DMS153 treated with DMSO at 0.1 percent for 48 hours (cell line): ENCODE results near the gene FAM117A.

Experiments used
- DNase-seq: peaks from one replicate; lab custom pipeline; 2025; ENCODE audit not compliant: unreplicated experiment; lab: John Stamatoyannopoulos, UW

The FAM117A gene, protein sequence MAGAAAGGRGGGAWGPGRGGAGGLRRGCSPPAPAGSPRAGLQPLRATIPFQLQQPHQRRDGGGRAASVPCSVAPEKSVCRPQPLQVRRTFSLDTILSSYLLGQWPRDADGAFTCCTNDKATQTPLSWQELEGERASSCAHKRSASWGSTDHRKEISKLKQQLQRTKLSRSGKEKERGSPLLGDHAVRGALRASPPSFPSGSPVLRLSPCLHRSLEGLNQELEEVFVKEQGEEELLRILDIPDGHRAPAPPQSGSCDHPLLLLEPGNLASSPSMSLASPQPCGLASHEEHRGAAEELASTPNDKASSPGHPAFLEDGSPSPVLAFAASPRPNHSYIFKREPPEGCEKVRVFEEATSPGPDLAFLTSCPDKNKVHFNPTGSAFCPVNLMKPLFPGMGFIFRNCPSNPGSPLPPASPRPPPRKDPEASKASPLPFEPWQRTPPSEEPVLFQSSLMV

DNA sequence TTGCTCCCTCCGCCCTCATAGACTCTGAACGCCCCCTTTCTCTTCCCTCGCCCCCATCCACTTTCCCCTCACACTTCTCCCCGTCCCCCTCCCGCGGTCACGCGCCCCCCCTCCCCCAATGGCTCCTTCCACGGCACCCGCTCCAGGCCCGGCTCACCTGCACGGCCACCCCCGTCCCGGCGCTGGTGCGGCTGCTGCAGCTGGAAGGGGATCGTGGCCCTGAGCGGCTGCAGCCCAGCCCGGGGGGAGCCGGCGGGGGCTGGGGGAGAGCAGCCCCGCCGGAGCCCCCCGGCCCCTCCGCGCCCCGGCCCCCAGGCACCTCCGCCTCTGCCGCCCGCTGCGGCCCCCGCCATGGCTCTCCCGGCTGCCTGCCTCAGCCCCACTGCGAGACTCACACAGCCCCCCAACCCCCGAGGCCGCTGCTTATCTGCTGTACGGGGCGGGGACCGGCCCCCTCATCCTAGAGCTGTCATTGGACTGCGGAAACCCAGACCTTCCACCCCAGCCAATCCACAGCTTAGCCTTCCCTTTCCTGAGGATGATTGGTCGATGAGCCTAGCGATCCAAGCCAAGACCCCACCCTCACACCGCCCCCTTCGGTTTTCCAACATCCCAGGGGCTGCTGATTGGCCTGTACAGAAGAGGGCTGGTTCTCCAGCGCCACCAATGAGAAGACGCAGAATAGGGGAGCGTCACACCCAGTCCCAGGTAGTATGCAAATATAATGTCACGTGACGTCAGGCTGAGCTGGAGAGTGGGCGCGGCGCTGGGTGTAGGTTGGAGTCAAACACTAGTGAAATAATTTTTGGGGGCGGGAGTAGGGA, at the start of gene FAM117A:
FAM117A (minus strand) TSS at position 397 of the 824 bp plus-strand sequence; CDS start at position 353, 44 bp downstream.
- DNase-seq, result peak; percentile 100

DNA sequence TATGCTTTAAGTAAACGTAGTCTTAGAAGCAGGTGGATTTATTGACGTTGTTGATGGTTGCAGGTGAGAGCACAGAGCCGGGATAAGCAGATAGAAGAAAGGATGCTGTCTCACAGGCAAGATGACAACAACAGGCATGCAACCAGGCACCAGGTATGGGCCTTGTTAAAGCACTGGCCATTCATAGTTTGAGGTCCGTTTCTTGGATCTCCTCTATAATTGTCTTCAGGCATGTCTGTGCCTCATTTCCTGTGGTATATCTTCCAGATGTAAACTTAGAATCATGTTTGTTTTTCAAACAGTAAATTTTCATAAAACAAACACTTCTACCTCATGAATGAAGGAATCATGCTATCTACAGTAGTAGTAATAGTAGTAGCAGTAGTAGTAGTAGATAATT, 45.1 kb upstream of the FAM117A start:
- no peak for DNase-seq

DNA sequence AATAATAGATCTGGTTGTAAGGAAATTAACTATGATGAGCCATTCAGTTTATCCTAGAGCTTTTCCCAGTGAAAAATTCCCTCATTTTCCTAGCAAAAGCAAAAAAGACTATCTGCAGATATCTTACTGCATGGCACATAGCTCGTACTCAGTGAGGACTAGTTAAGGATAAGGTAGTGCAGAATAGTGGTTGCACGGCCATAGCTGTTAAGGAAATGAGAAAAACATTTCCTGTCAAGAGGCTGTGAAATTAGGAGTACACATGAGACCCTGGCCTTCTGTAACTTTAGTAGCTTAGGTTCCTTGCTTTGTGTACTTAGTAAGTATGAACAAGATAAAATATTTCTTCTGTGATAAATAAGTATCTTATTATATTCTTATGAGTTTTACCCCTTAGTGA, 34.8 kb upstream of the FAM117A start:
- DNase-seq, result no peak

DNA sequence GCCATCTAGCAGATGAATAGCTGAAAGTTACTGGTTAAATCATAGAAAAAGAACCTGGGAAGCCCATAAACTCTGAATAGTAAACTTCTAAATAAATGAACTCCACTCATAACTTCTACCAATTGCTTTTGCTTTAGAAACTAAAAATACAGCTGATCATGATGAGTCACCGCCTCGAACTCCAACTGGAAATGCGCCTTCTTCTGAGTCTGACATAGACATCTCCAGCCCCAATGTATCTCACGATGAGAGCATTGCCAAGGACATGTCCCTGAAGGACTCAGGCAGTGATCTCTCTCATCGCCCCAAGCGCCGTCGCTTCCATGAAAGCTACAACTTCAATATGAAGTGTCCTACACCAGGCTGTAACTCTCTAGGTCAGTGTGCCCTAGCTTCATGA, 34.3 kb upstream of the FAM117A start:
- no peak for DNase-seq

DNA sequence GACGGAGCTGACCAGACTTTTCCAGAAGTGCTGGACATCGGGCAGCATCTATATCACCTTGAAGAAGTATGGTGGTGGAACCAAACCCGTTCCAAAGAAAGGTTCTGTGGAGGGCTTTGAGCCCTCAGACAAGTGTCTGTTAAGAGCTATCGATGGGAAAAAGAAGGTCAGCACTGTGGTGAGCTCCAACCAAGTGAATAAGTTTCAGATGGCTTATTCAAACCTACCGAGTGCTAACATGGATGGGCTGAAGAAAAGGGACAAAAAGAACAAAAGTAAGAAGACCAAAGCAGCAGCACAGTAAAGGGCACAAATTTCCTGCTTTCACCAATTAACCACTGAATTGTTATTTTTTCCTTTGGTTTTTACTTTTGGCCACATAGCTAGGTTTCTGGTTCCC, 31.4 kb upstream of the FAM117A start:
- no peak for DNase-seq

DNA sequence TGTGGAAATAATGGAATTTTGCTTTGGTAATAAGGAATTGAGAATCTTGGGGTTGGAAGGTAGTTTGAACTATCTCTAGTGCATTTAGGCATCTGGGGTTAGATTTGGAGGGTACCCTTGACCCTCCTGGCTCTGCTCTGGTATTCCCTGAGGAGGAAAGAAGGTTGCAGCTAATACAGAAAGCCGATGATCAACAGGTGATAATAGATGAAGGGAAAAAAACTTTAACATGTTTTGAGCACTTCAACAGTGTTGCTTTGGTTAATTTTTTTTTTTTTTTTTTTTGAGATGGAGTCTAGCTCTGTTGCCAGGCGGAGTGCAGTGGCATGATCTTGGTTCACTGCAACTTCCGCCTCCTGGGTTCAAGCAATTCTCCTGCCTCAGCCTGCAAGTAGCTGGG, 29.4 kb upstream of the FAM117A start:
- no peak for DNase-seq

DNA sequence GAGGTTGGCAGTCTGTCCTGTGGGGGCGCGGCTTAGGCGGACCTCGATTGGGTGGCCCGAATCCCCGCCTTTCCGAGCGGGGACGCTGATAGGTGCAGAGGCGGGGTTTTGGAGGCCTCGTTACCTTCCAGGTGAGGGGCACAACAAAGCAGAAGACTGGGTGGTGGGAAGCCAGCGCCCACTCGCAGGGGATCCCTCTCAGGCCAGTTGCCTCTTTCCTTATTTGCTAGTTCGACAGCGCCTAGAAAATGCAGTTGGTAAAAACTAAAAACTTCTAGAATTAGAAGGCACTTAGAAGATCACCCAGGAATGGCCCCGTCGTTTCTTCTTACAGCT, 25.3 kb upstream of the FAM117A start:
- DNase-seq, result no peak

DNA sequence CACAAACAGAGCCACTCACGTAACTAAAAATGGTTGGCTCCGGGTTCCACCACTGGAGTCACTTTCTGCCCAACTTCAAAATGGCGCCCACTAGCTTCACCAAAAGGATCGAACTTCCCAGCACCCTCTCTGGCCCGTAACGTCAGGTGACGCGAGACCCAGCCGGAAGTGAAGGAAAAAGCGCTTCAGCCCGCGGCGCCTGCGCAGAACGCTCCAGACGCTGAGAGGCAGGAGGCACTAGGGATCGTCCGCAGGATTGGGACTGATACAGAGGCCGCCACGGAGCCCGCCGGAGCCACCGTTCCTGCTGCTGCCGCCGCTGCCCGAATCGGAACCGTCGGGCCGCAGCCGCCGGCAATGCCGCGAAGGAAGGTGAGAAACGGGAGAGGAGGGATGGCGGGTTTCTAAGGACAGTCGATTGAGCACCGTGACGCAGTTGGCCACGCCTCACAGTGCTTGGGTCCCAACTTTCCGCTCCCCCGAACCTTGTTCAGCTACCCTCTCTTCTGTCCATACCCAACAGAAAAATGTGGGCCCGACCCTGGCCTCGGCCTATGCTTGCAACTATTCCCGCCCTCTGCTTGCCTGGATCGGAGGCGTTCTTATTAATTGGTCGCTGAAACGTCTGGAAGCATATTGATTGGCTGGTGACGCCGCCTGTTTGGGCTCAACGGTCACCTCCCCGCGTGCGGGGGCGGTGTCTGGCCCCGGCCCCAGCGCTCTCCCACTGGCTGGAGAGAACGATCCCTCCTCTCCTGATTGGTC, 24.7 kb upstream of the FAM117A start, which contains the start of gene KAT7:
KAT7 (plus strand) TSS at position 204 of the 765 bp plus-strand sequence; CDS start at position 358, 154 bp downstream.
- DNase-seq, result peak; percentile 98

DNA sequence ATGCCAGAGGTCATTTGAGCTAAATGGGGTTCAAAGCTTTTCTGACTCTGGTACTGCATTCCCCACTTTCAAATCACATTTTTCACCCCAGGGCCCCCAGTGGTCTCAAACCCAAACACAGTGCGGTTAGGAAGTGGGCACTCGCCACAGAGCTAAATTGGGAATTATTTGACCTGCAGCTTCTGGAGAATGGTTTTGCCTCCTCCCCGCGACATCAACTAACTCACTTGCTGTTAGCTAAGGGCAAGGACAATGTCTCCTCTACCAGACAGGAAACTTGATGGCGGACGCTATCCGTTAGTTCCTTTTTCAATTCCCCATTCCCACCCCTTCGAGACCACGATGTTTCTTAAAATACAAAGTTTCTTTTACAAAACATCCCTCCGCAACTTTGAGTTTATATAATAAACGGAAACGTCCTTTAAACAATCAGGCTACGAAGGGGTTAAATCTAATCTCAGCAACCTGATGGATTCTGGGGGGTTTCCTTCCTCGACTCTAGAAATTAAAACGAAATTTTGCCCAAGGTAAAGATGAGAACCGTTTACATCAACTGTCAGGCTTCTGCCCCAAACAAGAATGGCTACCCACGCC, 24.1 kb upstream of the FAM117A start:
- no peak for DNase-seq

DNA sequence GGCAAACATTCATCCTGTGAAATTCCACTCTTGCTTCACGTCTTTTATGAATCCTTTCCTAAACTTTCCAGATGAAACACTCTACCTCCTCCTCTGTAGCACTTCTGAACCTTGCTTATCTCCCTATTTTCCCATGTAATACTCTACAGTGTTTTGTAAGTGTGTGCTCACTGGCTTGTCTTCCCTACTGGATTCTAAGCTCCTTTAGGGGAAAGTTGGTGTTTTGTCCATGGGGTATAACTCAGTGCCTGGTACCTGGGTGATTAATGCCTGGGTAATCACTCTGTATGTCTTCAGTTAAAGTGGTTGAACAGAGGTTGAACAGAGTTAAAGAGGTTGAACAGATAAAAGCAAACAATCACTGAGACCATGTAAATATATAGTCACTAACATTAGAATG, 20.7 kb upstream of the FAM117A start:
- DNase-seq, result no peak

DNA sequence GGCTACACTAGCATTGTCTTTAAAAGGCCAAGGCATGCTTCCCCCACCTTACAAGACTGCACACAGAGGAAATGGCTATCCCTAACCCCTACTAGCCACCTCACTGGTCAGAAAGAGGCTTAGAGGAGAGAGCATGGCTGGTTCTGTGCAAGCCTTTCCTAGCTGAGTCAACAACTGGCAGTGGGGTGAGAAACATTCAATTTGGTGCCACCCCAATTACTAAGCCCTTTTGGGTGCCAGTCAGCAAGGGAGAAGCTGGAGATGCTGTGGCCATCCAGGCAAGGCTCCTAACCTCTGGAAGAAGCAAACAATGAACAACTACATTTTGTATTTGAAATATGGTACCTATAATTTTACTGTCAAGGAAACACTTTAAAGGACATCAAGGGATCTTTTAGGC, 19.9 kb upstream of the FAM117A start:
- DNase-seq, result no peak

DNA sequence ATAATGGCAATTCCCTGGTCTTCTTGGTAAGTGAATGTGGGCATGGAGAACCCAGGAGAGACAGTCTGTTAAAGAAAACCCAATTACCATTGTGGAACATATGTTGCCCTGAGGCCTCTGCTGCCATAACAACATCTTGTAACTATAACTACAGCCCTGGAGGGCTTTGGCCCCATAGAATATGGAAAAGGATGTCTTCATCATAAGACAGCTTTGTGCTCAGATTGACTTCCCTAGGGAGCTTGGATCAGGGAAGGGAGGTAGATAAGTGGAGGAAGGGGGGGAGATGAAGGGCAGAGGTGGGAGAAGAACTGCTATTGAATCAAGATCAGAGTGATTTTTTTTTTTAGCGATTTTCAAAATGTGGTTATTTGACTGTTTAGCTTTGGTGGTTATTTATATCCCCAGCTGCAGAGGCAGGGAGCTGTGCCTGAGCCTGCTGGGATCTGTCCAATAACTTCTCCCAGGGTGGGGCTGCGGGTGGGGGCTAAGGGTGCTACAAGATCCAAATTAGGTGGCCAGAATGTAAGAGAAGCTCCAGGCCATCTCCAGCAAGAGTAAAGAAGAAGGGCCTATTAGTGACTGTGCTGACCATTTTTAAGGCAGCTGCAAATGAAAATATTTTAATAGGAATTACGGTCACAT, 19.3 kb upstream of the FAM117A start:
- no peak for DNase-seq

DNA sequence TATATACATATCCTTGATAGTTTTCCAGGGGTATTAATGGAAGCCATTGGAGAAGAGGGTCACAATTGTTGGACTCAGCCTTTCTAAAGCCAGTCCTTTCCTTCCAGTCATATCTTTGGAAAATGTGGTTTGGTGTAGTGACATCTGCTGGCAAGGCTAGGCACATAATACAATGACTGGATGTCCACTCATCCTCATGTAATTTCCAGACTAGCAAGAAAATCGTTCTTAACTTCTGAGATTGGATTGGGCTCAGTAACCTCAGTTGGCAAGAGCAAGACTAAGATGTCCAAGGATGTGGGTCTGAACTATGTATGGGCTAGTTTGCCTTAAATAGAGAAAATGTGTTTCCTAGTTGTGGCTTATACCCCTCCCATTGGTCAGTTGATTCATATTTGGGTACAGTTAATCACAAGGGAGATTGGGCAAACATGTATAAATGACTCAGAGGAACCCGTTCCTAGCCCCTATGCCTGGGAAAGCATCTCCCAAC, 15.9 kb upstream of the FAM117A start:
- DNase-seq, result peak; percentile 8

DNA sequence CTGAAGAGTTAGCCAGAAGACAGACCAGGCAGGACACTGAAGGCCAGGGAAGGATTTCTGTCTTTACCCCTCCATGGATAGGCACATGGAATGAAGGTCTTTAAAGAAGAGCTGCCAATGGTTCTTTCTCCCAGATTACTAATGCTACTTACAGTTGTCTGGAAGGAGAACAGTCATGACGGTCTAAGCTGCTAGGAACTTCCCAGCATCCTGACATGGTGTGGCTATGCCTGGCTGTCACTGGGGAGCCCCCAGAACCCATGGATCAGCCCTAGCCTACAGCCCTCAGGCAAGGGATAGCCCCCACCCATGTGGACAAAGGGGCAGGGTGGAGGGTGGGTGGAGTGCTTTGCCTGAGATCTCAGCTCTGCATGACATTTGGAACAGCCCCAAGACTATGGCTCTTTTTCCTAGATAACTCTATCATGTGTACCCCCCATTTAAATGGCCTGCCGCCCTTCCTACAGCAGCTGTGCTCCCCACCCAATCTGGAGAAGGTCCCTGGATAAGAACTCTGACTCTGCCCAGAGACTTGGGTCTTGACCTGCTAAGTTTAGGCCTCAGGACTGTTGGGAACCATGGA, 15.3 kb upstream of the FAM117A start:
- DNase-seq, result no peak

DNA sequence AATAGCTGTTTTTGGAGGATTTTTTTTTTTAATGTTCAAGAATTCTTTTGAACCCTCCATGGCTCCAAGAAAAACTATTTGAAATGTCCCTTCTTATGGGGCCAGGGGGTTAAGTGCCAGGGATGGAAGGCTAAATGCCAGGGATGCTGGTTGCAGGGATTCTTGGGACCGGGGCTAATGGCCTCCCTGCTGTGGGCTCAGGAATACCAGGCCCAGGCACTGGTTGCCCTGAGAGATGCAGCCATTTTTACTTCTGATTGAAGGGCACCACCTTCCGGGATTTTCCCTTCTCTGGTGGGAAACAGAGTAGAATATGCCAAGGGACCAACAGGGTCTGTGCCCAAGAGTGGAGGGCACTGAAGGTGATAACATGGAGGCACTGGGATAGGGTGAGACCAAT, 13.6 kb upstream of the FAM117A start:
- DNase-seq, result no peak

DNA sequence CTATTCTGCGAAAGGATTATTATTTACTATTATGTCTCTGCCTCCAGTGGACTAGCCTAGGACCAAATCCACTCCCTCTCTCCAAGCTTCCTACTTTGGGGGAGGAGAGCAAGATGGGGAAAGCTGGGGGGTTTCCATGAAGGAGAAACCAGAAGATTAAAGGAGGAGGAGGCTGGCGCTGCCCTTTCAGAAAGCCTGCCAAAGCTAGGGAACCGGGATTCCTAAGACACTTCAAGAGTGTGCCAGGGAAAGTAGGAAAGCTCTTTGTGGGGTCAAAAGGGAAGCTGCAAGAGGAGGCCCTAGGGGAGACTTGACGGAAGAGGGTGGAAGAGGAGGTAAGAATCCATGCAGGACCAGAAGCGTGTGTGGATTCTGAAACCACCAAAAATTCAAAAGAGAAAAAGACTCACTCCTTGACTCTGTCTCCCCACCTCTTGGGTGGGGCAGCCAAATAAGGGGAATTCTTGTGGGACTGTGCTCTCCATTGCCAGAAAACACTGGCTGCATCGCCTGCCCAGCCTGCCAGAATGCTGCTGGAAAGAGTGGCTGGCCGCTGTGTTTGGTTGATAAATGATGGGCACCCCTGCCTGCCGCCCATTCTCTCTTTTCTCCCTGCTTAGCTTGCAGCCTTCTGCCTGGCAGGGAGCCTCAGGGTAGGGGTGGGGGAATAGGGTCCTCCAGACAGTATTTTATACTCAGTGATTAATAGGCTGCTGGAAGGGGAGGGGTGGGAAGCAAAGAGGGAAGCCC, 12.8 kb upstream of the FAM117A start:
- DNase-seq, result no peak

DNA sequence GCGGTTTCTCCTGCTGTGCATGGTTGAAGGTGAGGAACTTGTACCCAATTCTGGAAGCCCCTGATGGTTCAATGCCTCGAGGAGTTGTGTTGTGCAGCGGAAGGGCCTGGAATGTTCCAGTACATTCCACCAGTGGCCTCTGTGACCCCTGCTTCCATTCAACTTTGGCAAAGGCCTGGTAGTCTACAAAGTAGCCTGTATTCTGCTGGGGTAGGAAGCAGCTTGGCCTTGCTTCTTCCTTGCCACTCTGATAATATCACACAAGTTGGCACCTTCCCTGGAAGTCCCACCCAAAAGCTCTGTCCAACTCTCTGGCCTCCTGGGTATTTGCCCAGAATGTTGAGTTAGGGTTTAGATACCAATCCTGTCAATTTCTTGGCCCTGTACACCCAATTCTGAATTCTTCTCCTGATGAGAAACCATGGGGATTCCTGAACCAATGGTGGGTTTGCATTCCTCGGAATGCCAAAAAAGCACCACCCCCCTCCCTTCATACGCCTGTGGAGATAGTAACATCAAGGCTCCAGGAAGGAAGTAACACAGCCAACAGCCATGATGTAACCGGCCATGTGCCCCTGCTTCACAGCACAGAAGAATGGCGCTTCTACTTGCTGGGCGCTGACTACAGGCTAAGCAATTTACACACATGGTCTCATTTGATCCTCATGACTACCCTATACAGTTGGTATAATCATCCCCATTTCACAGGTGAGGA, 11.8 kb upstream of the FAM117A start:
- no peak for DNase-seq

DNA sequence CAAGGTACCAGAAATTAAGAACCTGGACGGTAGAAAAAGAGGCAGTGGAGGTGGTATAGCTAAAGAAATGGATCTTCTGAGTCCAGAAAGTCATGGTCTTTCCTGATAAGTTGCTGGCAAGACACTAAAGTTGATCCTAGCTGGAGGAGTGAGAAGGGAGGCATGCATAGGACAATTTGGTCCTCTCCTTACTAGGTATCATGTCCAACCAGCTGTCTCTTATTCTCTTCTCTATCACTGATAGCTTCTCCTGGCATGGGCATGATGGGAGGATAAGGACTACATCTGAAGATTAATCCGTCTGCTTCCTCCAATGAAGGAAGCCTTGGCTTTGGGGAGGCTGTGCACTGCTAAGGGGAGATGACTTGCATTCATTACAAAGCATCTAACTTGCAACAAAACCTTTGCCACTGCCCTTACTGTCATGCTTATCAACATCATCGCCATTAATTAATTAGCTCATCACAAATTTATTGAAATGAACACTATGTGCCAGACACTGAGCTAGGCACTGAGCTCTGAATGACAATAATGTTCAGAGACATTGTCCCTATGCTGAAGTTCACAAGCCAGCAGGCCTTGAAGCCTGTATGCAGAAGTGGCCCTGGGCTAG, 3.1 kb upstream of the FAM117A start:
- DNase-seq, result no peak
